GM10847 (cell line): ENCODE measurements around the gene VAV3.

Experiments used
- POLR2A ChIP-seq: IDR thresholded peaks from 2 replicates; pipeline ENCODE4 v1.6.1; 2011; ENCODE audit not compliant: insufficient read length; ENCODE audit errors: extremely low read depth

VAV3 gene

DNA sequence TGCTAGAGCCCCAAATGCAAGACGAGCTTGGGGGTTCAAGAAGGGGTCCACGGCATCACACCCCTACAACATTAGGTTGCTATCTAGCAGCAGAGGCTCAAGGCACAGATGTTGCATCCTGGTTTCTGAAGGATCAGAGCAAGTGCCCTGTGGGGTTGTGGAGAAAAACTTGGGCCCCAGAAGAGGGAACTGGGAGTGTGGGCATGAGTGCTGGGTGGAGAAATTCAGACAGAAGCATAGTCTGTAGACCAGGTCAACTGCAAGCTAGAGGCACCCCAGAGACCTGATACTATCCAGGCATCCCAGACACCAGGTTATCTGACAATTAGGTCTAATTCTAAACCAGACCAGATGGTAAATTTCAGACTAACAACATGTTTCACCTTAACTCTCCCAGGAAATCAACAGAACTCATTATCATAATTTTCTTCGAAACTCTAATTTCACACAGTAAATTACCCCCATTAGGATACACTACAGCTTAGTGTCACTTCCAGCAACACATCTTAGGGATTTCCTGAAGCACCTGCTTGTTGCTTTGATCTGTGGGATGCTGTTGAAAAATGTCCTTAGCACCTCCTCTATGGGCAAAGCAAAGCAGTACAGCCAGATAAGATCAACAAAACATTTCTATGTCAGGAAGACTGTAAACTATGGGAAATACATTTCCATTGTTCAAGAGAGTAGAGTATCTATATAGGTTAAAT is 179.3 kb downstream of the VAV3 start:
- TF ChIP-seq POLR2A, result no peak

DNA sequence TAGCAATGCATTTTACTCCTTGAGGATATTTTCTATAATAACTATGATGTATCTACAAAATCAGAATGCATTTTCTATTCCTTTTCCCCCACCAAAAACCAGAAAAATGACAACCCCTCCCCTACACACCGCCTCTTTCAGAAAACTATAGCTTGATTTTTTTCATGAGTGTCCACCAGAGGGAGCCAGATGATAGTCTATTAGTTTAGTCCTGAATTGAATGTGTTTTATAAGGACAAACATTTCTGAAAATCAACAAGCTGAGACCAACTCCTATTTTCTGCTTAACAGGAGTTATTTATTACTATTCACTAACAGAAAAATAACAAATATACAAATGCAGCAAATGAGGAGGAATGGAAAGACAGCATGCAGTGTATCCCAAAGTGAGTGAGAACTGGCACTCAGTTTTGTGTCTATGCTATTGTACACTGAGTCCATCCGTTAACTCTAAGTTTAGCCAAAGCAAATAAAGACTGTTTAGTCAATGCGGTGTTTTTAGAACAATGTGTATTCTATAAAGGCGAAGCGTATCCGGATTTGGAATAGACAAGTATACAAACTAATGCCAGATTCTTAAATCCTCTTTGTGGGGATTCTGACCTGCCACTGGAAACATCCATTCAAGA is 182.6 kb downstream of the VAV3 start:
- no peak for TF ChIP-seq POLR2A

DNA sequence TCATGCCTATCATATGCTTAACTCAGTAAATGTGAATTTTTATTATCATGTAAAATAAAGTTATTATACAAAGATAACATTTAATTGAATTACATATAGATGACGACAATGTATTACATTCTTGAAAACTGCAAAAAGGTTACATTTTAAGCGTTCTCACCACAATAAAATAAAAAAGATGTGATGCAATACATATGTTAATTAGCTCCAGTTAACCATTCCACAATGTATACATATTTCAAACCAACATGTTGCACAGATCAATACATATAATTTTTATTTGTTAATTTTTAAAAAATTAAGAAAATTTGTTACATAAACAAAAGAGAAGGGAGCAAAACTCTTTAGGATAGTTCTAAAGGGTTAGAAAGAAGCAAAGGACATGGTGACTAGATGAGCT is 183.7 kb downstream of the VAV3 start:
- no peak for TF ChIP-seq POLR2A

DNA sequence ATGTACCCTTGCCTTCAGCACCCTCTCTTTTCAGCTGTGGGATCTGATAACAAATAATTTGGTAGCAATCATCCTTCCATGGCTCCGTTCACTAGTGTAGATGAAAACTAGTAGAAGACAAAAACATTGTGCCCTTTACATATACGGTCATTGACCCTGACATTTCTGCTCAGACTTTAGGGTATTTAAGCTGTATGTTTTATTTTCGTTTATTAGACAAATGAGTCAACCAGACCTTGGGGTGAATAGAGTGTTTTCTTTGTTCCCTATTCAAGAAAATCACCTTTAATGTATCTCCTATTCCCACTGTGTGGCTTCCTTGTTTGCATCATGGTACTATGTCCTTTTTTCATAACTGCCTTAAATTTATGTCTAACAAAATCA is 187.3 kb downstream of the VAV3 start:
- TF ChIP-seq POLR2A, result no peak

DNA sequence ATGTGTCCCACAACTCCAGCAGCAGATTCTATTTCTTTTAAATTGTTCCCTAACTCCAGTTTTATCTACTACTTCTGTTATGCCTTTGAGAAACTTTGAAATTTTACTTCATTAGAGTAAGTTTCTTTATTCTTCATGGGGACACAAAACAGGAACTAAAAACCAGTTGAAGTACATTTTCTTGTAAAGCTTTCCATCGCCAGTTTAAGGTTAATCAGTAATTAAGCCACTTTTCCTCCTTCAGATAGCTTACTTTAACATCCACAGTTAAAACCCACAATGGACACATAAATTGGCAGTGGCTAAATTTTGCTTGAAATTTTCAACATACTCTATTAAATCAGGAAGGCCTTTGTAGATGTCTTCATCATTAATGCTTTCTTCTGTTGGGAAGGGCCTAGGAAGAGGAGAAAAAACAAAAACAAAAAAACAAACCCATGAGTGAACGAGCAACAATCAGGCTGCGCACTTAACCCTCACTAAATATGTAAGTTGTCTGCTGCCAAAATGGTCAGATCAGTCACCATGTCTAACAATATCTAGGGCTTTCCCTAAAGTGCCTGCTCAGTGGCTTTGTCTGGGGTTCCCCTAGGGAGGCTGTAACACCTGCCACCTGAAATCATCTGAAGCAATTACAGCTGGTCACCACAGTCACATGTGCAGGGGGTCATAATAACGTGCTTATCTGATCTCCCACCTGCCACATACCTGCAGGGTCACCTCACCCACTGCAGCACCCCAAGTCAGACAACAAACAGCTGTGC is 187.9 kb downstream of the VAV3 start:
- TF ChIP-seq POLR2A, result no peak

DNA sequence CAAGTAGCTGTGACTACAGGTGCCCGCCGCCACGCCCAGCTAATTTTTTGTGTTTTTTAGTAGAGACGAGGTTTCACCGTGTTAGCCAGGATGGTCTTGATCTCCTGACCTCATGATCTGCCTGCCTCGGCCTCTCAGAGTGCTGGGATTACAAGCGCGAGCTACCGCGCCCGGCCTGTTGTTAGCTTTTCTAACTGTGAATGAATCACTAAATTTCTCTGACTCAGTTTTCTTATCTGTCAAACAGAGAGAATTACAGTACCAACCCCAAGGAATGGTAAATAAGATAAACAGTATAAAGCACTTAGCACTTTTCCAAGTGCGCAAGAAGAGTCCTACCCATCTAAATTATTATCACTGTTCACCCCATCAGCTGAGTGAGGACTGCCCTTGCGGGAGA is 193.6 kb downstream of the VAV3 start:
- no peak for TF ChIP-seq POLR2A

DNA sequence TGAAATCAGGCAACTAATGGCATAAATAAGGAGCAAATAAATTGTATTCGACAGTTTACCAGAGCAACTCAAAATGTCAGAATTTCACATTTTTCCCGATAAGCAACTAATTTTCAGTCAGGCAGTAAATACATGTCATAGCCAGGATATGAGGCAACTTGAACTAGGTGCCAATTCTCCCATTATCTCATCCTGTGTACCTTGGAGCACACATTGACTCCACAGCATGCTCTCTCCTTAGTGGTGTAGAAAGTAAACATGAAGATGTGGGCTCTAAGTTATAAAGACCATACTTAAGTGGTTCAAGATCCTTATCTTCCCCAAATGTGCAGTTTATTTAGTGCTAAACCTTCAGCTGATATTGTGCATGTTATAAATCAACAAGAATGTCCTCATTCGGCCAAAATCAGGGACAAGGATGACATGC is 197.8 kb downstream of the VAV3 start:
- no peak for TF ChIP-seq POLR2A

DNA sequence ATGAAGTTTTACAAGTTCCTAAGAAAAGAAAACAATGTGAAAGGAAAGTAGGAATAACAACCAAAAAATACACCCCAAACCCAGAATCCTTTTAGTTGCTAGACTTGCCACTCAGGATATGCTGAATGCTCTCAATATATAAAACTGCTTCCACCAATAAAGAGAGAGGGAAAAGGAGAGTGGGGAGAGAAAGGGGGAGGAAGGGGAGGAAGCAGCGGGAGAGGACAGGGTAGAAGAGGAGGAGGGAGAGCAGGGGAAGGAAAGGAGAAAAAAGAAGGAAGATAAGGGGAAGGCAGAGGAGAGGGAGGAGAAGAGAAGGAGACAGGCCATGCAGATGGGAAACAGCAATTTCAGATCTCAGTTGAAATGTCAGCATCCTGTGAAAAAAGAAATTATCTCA is 198.4 kb downstream of the VAV3 start:
- TF ChIP-seq POLR2A, result no peak

DNA sequence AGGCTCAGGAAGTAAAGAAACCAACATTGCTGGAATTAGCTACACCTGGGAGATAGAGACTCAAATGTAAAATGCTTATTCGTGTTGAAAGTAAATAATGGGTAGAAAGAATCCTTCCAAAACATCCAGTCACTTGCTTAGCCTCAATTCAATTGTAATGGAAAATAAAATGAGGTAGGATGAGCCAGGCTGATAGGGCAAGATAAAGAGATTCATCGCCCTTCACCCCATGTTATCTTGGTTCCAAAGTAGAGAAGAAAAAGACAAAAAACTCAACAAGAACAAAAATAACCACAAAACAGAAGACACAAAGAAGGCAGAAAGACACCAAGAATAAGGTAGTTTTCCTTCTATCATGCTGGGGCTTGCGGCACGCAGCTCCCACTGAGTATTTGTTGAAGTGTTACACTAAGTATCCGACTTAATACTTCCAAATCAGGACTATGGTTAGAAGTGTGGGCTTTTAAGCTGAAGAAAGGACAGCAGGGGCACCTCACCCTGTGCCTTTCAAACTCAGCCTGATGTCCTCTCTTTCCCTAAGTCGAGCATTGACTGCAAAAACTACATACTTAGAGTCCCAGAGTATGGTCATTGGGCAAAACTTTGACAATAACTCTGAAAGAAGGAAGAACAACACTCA is 202.1 kb downstream of the VAV3 start:
- no peak for TF ChIP-seq POLR2A

DNA sequence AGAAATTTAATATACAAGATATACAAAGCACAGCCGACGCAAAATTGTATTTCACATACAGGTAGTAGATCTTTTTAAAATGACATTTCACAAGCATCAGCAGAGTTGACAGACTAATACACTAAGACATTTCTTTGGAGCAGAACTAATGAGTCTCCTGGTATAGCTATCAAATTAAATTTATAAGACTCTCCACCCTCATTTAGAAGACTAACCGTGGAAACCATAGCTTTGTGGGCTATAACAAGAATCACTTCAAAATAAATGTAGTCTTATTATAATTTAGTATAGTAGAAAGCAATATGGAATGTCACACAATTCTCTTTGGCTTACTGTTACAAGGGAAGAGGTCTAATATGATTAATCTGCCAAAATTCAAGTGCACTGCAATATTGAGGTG is 204.9 kb downstream of the VAV3 start:
- TF ChIP-seq POLR2A, result no peak

DNA sequence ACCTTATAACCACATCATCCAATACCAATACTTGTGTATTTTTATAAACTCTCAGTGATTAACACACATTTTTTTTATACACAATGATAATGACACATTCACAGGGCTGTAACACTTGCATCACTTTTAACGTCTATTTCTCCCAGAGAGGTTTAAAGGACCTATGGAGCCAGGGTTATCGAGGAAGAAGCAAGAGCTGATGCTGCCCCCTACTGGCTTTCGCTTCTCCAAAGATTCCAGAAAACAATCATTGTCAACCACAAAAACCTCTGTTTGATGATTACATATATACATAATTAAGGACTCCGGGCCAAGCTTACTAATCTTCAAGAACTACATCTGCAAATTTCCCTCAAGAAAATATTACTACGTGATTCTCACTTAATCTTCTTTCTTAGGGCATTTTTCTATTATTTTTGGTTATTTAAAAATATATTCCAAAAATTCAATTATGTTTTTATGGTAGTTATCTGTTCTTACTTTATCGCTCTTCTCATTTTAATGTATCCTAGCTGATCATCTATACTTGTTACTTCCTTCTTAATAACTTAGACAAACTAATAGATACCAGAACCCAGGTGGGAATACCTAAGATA is 214.5 kb downstream of the VAV3 start:
- no peak for TF ChIP-seq POLR2A

DNA sequence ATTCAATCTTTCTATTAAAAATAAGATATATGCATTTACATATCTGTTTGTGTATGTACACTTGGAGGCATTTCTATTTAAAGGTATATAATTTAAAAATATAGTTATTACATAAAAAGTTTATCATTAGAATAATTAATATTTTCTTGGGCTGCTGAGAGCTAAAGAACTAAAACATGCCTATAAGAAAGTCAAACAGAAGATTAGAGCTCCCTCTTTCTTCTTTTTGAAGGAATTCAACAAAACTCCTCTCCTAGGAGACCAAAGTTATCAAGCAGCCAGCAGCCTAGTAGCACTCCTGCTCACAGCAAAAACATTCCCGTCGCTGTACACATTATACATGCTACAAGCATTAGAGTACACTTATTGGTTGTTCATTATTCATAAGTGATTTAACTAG is 216.4 kb downstream of the VAV3 start:
- TF ChIP-seq POLR2A, result no peak

DNA sequence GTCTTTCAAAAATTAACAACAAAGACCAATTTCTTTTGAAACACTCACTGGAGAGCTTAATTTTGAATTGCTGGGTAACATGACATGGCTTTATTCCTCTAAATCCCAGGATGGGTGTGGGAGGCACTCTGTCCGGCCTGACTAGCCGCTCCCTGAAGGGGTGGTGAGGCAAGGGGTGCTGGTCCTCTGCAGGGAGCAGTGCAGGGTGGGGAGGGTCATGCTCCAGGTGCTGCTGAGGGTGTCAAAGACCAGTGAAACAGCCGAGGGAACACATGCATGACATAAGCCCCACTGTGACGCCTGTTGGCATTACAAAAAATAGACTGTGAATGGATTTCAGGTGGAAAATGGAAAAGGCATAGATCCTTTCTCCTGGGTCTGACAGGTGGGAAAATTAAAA is 223.7 kb downstream of the VAV3 start:
- TF ChIP-seq POLR2A, result no peak

DNA sequence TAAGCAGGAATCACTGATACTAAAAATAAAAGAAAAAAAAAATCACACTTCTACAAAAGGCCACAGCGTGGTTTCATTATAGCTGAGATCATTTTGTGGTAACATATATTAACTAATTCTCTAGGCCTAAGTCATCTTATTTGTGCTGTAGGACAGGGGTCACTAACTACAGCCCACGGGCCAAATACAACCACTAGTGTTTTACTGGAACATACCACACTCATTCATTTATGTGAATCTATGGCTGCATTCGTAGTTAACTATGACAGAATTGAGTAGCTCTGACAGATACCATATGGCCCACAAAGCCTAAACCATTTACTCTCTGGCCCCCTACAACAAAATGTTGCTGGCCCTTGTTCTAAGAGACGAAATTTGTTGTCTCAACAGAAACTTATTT is 224.4 kb downstream of the VAV3 start:
- TF ChIP-seq POLR2A, result no peak

DNA sequence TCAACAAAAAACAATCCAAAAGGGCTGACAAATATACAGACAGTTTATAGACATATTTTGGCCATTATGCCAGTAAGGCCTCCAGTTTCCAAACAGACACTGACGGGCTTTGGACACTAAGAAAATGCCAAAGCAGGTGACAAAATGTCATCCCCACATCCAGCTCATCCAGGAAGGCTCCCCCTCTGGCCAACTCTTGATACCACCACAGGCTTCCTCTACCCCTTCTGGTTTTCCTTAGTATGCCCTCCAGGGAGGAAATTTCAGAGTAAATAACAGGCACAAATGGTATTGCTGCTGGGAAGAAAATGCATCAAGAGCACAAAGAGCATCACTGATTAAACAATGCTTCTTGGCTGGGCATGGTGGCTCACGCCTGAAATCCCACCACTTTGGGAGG is 225.3 kb downstream of the VAV3 start:
- TF ChIP-seq POLR2A, result no peak
